NCI-H1105 treated with DMSO at 0.1 percent for 48 hours (cell line): ENCODE data around the gene C4BPB.

Source experiments
- DNase-seq: peaks from one replicate; lab custom pipeline; 2025; lab: John Stamatoyannopoulos, UW

The C4BPB gene

GRCh38 chr1:207060596-207060995, 28.1 kb upstream of the C4BPB start:
- no peak for DNase-seq

- DNase-seq: no peak
Measured at GRCh38 chr1:207062058-207062457, 26.6 kb upstream of the C4BPB start.

DNA sequence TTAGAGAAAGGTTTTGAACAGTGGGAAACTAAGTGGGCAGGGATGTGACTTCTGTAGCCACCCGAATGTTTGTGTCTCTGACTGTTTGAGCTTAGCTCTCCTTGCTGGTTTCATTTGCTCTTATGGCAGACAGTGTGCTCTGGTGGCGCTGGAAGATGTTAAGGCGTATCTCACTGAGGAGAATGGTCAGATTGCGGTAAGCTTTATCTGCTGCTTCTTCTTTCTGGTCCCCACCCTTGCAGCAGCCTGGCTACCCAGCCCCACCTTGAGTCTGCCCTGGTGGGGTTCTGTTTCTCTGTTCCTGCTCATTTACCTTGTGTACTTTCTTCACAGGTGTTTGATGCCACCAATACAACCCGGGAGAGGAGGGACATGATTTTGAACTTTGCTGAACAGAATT, 25.6 kb upstream of the C4BPB start:
- DNase-seq: no peak

GRCh38 chr1:207064561-207064960, 24.1 kb upstream of the C4BPB start:
- no peak for DNase-seq

- no peak for DNase-seq
Measured at GRCh38 chr1:207067185-207067584, 21.5 kb upstream of the C4BPB start.

DNA sequence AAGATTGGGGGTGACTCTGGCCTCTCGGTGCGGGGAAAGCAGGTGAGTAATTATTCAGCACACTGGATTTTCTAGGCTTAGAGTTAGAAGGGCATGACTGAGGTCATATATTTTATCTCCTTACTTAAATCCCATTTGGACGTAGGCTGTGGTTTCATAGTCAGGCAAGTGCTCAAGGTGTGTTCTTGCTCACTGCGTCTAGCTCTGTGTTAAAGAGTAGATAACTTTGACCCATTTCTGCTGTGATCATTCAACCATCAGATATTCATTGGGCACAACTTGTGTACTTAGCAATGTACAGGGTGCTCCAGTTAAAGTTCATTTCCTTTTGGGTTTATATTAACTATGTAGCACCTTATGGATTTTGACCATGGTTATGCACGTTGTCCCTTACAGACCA, 21.0 kb upstream of the C4BPB start:
- DNase-seq: no peak

GRCh38 chr1:207069061-207069460, 19.6 kb upstream of the C4BPB start:
- no peak for DNase-seq

- no peak for DNase-seq
Measured at GRCh38 chr1:207069858-207070506, 18.7 kb upstream of the C4BPB start.

GRCh38 chr1:207070811-207071210, 17.8 kb upstream of the C4BPB start:
- DNase-seq: no peak

- no peak for DNase-seq
Measured at GRCh38 chr1:207071426-207071825, 17.2 kb upstream of the C4BPB start.

DNA sequence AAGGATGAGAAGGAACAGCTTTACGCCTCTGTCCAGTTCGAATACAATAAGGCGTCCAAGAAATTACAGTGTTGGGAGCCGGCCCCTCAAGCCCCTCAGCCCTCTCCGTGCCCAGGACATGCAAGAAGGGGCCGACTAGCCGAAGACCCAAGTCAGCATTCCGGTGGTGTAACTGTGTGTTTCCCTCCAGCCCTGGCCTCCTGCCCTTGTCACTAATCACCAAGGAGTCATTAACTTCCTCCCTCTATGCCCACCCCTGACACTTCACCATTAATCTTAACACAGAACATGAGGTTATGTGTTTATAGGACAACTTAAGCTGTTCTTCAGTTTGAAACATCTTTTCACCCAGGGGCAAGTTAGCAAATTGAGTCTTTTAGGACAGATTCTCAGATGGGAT, 16.4 kb upstream of the C4BPB start:
- DNase-seq: no peak

GRCh38 chr1:207073906-207074820, 14.5 kb upstream of the C4BPB start:
- no peak for DNase-seq

GRCh38 chr1:207076181-207076955, 12.3 kb upstream of the C4BPB start:
- DNase-seq: no peak

DNA sequence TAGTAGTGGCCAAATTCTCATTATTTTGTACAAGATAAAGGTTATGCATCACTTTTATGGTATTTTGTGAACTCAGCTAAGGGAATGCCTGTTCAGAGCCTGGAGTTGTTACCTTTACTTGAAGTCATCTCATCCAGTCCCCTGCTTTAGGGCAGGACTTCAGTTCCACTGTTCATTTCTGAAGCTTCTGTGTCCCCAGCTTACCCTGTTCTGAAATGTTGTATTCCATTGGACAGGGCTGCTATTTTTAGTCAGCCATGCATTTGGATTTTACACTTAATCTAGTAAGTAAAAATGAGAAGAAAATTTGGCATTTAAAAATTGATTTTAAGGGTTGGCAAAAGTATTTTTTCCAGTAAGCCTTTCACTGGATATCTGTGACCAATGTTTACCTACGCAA, 11.6 kb upstream of the C4BPB start:
- DNase-seq: no peak

- peak; percentile 77 for DNase-seq
Measured at GRCh38 chr1:207077470-207078377, 10.9 kb upstream of the C4BPB start.

GRCh38 chr1:207078578-207079132, 10.0 kb upstream of the C4BPB start:
- no peak for DNase-seq

DNA sequence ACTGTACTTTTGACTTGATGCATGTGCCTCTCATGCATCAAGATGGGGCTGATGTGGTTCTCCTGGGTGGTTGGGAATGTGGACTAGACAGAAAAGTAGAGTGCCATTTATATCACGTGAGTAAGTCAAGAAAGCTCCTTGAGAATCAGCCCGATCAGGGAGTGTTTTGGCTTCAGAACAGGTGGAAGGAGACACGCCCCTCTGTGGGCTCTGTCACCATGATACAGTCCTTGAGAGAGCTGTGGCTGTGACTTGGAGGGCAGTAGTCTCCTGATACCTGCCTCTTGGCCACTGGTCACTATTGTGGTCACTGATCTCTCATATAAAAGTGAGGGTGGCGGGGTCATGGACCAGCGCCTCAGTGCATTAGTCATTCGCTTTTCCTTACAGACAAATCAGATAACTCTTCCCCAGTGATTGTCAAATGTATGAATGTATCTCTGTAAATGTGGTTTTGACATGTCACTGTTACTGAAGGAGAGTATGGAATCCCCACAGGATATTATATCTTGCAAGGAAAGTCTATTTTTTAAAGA, 8.9 kb upstream of the C4BPB start:
- DNase-seq: no peak

GRCh38 chr1:207081088-207081487, 7.6 kb upstream of the C4BPB start:
- DNase-seq: no peak

GRCh38 chr1:207081806-207082205, 6.9 kb upstream of the C4BPB start:
- DNase-seq: no peak

GRCh38 chr1:207084232-207084631, 4.4 kb upstream of the C4BPB start:
- DNase-seq: no peak

GRCh38 chr1:207084701-207085180, 3.9 kb upstream of the C4BPB start:
- peak; percentile 57 for DNase-seq
